Smooth muscle cell (in vitro differentiated cells): ENCODE results near the gene ANXA1. TPM values are rescaled to one million over a fixed set of nuclear protein-coding genes. Genes with fewer than 3 reads are reported as not detected.

Experiments used
- DNase-seq: peaks from one replicate; lab custom pipeline; 2025; ENCODE audit not compliant: unreplicated experiment; lab: John Stamatoyannopoulos, UW
- H2AFZ ChIP-seq: fragments of 200-600 bp; sonication (generic); 2 replicates; pipeline ENCODE4 v1.6.0; 2016; ENCODE audit warnings: antibody characterized with exemption, low read depth, mild to moderate bottlenecking
- H3F3A ChIP-seq: fragments of 200-600 bp; sonication (generic); 2 replicates; pipeline ENCODE4 v1.6.0; 2017; ENCODE audit warnings: antibody characterized with exemption, low read depth
- H3K27ac ChIP-seq: fragments of 200-600 bp; sonication (generic); 2 replicates; pipeline ENCODE4 v1.5.1; 2016; ENCODE audit warnings: low read depth, mild to moderate bottlenecking
- H3K27me3 ChIP-seq: fragments of 200-600 bp; sonication (generic); 2 replicates; pipeline ENCODE4 v1.6.1; 2016; ENCODE audit warnings: low read depth, mild to moderate bottlenecking
- H3K36me3 ChIP-seq: fragments of 200-600 bp; sonication (generic); 2 replicates; pipeline ENCODE4 v1.5.1; 2016; ENCODE audit warnings: low read depth
- H3K4me1 ChIP-seq: fragments of 200-600 bp; sonication (generic); 2 replicates; pipeline ENCODE4 v1.5.1; 2016; ENCODE audit warnings: low read depth
- H3K4me2 ChIP-seq: fragments of 200-600 bp; sonication (generic); 2 replicates; pipeline ENCODE4 v1.6.0; 2016; ENCODE audit warnings: mild to moderate bottlenecking
- H3K4me3 ChIP-seq: fragments of 200-600 bp; sonication (generic); 2 replicates; pipeline ENCODE4 v1.5.1; 2016; ENCODE audit warnings: mild to moderate bottlenecking
- H3K79me2 ChIP-seq: fragments of 200-600 bp; sonication (generic); 2 replicates; pipeline ENCODE4 v1.6.0; 2016; ENCODE audit warnings: low read depth, mild to moderate bottlenecking
- H3K9ac ChIP-seq: fragments of 200-600 bp; sonication (generic); 2 replicates; pipeline ENCODE4 v1.6.0; 2016; ENCODE audit warnings: low read depth
- H3K9me3 ChIP-seq: fragments of 200-600 bp; sonication (generic); replicated peaks from 2 replicates; pipeline ENCODE4 v1.5.1; 2016; ENCODE audit warnings: low read depth
- H4K20me1 ChIP-seq: fragments of 200-600 bp; sonication (generic); 2 replicates; pipeline ENCODE4 v1.6.0; 2016; ENCODE audit warnings: low read depth
- CTCF ChIP-seq: fragments of 200-600 bp; sonication (generic); IDR thresholded peaks from 2 replicates; pipeline ENCODE4 v1.5.1; 2017; ENCODE audit warnings: borderline replicate concordance, mild to moderate bottlenecking, antibody characterized with exemption; ENCODE audit not compliant: insufficient read depth, poor library complexity, severe bottlenecking
- whole genome bisulfite sequencing: methylation state at CpG from one replicate; pipeline ENCODE4 v1.1.7; 2016; ENCODE audit warnings: low lambda C conversion rate; 5-methylcytosine and 5-hydroxymethylcytosine counted together
- polyA plus RNA-seq: library from polyadenylated mRNA; unstranded; fragments of >200 nt; fragmentation: Nextera tagmentation; extraction: Ambion mirVana; gene quantifications from 2 replicates; pipeline ENCODE4 v1.2.1, GENCODE V29; 2016
- total RNA-seq: library from RNA; depleted of rRNA; stranded (reverse); fragments of >200 nt; gene quantifications from 2 replicates; pipeline ENCODE4 v1.2.3, GENCODE V29; 2014

ANXA1 gene
- total and polyA plus RNA-seq, 2 experiments from 2014 or later = 266 to 967 TPM

DNA sequence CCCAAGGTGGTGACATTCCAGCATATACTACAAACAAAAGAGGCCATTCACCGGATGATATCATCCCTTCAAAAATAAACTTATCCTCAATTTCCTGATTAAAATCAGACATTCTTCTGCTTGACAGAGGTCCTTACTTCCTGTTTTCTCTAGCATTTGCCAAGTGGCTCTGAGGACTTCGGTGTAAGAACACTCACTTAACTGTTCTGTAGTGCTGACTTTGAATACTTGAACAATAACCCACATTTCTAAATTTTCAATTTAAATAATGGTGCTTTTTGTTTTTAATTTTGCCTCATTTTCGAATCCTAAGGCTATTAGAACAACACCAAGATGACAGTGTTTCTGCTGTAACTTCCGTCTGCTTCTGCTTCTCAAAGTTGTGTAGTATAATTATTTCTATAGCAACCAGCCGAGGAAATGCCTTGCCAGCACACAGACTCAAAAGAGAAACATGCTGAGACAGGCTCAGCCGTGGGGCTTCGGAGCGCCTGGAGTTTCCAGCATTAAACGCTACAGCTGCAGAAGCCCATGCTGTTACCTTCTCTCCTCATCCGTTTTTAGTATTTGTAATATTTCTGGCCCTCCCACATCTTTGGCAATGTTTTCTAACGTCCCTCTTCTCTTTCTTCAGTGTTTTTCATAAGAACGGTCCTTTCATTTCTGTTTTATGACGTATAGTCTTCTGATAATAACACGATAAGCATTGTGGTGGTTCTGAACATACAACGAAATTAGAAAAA, 19.5 kb upstream of the ANXA1 start:
- DNase-seq = peak; percentile 11
- Histone ChIP-seq H2AFZ (peak overlapping the region; percentile 88), H3K9me3 (no peaks in the 10 kb centered on the region), H3K4me3 (peak overlapping the region; percentile 54), H3F3A (no peaks in the 10 kb centered on the region), H3K79me2 (no peaks in the 10 kb centered on the region), H3K4me1 (peaks cover 36% of the 10 kb centered on the region), H3K27ac (peak overlapping the region; percentile 99), H3K27me3 (no peaks in the 10 kb centered on the region), H4K20me1 (no peaks in the 10 kb centered on the region), H3K36me3 (no peaks in the 10 kb centered on the region), H3K4me2 (peak overlapping the region; percentile 84), H3K9ac (peak overlapping the region; percentile 94)
- 19% methylated on average over 15 of the region's 15 CpGs for WGBS
- TF ChIP-seq CTCF = no peak

- H4K20me1 ChIP-seq = no peaks in the 10 kb centered on the region
- no peaks in the 10 kb centered on the region for H3K27me3 ChIP-seq
- H2AFZ ChIP-seq = peak overlapping the region; percentile 88
- H3K4me1 ChIP-seq = peaks cover 40% of the 10 kb centered on the region
- H3K4me2 ChIP-seq = peak overlapping the region; percentile 84
- no peak for DNase-seq
- peak overlapping the region; percentile 54 for H3K4me3 ChIP-seq
- TF ChIP-seq CTCF = no peak
- H3K27ac ChIP-seq = peak overlapping the region; percentile 99
- peak overlapping the region; percentile 94 for H3K9ac ChIP-seq
- 78% methylated on average over 3 of the region's 3 CpGs for WGBS
- no peaks in the 10 kb centered on the region for H3F3A ChIP-seq
- no peaks in the 10 kb centered on the region for H3K36me3 ChIP-seq
- no peaks in the 10 kb centered on the region for H3K79me2 ChIP-seq
- H3K9me3 ChIP-seq = no peaks in the 10 kb centered on the region
These were observed 18.5 kb upstream of the ANXA1 start for GRCh38 chr9:73133022-73133651.

DNA sequence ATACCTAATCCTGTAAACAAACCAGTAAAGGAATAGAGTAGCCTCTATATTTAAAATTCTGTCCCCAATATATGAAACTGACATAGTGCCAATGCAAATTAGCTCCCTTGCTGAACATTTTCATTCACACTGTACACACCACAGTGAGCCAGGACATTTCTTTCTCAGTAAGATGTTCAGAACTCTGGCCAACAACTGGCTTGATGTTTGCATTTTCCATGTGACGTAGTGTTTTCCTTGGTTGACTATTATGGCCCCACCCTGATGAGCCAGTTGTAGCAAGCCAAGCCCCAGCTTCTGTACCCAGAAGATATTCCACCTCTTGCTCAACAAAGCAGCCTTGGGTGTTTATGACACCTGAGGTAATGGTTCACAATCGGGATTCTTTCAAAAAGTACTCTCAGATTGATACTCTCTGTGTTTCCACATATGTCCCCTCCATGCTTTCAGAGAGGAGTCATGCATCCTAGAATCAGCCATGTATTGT, 17.7 kb upstream of the ANXA1 start:
- no peak for TF ChIP-seq CTCF
- H3K9ac ChIP-seq = no peak overlapping the region
- peak overlapping the region; percentile 44 for H2AFZ ChIP-seq
- H3K79me2 ChIP-seq = no peaks in the 10 kb centered on the region
- 72% methylated on average over 2 of the region's 2 CpGs for WGBS
- H3K36me3 ChIP-seq = no peaks in the 10 kb centered on the region
- H3K27ac ChIP-seq = peak overlapping the region; percentile 99
- H3K27me3 ChIP-seq = no peaks in the 10 kb centered on the region
- no peak for DNase-seq
- no peaks in the 10 kb centered on the region for H3K9me3 ChIP-seq
- no peaks in the 10 kb centered on the region for H3F3A ChIP-seq
- no peaks in the 10 kb centered on the region for H4K20me1 ChIP-seq
- H3K4me3 ChIP-seq = no peak overlapping the region
- H3K4me1 ChIP-seq = peaks cover 40% of the 10 kb centered on the region
- H3K4me2 ChIP-seq = no peak overlapping the region
